ENCODE data around the gene PPP6R2. TPM values are rescaled to one million over a fixed set of nuclear protein-coding genes. Genes with fewer than 3 reads are reported as not detected.

The PPP6R2 gene
- total and polyA plus RNA-seq, 8 donors: 24.4 to 243 (median 62.3) TPM

- peak overlapping the region; percentile 94 to 96 (median 95) for H3K27ac ChIP-seq
- intact Hi-C loops (cut with DNase I; ENCODE audit: low total_unique reads): no loop called here
- H3K4me1 ChIP-seq: peaks cover 94 to 100% (median 99%) of the 10 kb centered on the region in 4 donors
- 29 to 52% (median 35%) methylated on average over 15 to 29 of the region's 29 CpGs for WGBS, 5 donors
- DNase-seq: no peak
- H3K9me3 ChIP-seq: no peaks in the 10 kb centered on the region
- peak overlapping the region in 1 of 4 donors; percentile 18 for H3K4me3 ChIP-seq
- peaks cover 0 to 6% (median 0%) of the 10 kb centered on the region in 4 donors for H3K36me3 ChIP-seq
- TF ChIP-seq POLR2AphosphoS5 (IDR thresholded peaks at IDR 0.05) (no peak), POLR2A (IDR thresholded peaks at IDR 0.05) (no peak), CTCF (IDR thresholded peaks at IDR 0.05) (no peak), EP300 (IDR thresholded peaks at IDR 0.05) (no peak)
- peaks cover 0 to 18% (median 0%) of the 10 kb centered on the region in 3 donors for H3K27me3 ChIP-seq
Observed at GRCh38 chr22:50296658-50297490, 46.3 kb upstream of the PPP6R2 start.

- no peak for TF ChIP-seq POLR2A (IDR thresholded peaks at IDR 0.05)
- TF ChIP-seq POLR2AphosphoS5 (IDR thresholded peaks at IDR 0.05): no peak
- TF ChIP-seq CTCF (IDR thresholded peaks at IDR 0.05): no peak
- TF ChIP-seq EP300 (IDR thresholded peaks at IDR 0.05): no peak
- WGBS, 5 donors: 47 to 70% (median 55%) methylated on average over 19 to 20 of the region's 20 CpGs
- H3K27ac ChIP-seq: peak overlapping the region; percentile 94 to 96 (median 95)
- H3K9me3 ChIP-seq: no peaks in the 10 kb centered on the region
- peaks cover 0 to 18% (median 0%) of the 10 kb centered on the region in 3 donors for H3K27me3 ChIP-seq
- DNase-seq: no peak
- H3K4me1 ChIP-seq: peaks cover 94 to 100% (median 99%) of the 10 kb centered on the region in 4 donors
- peak overlapping the region in 1 of 4 donors; percentile 18 for H3K4me3 ChIP-seq
- peaks cover 0 to 6% (median 0%) of the 10 kb centered on the region in 4 donors for H3K36me3 ChIP-seq
- intact Hi-C loops (cut with DNase I; ENCODE audit: low total_unique reads): no loop called here
Observed at GRCh38 chr22:50297510-50298265, 45.4 kb upstream of the PPP6R2 start.

- Histone ChIP-seq H3K4me1 (peaks cover 94 to 100% (median 99%) of the 10 kb centered on the region in 4 donors), H3K27ac (peak overlapping the region; percentile 94 to 96 (median 95)), H3K4me3 (peak overlapping the region in 1 of 4 donors; percentile 18), H3K27me3 (peaks cover 0 to 15% (median 0%) of the 10 kb centered on the region in 3 donors), H3K36me3 (peaks cover 0 to 6% (median 0%) of the 10 kb centered on the region in 4 donors), H3K9me3 (no peaks in the 10 kb centered on the region)
- TF ChIP-seq POLR2AphosphoS5 (IDR thresholded peaks at IDR 0.05): no peak
- no peak for TF ChIP-seq EP300 (IDR thresholded peaks at IDR 0.05)
- TF ChIP-seq CTCF (IDR thresholded peaks at IDR 0.05): no peak
- TF ChIP-seq POLR2A (IDR thresholded peaks at IDR 0.05): no peak
- intact Hi-C loops (cut with DNase I; ENCODE audit: low total_unique reads): no loop called here
- 48 to 70% (median 63%) methylated on average over 4 of the region's 4 CpGs for WGBS, 5 donors
- DNase-seq: no peak
Observed at GRCh38 chr22:50298266-50298637, 44.9 kb upstream of the PPP6R2 start.
